ENCODE data around the gene NISCH. TPM values are rescaled to one million over a fixed set of nuclear protein-coding genes. Genes with fewer than 3 reads are reported as not detected.
A peak's percentile ranks its signal among the peaks of the same experiment; 100 is the strongest.

The NISCH gene
- total and polyA plus RNA-seq, 5 donors from 2014 or later = 12.6 to 168 (median 16.4) TPM

GRCh38 chr3:52422669-52423068 lies 32.7 kb upstream of the NISCH start:
- H3K27me3 Mint-ChIP-seq = no peaks in the 10 kb centered on the region
- DNase-seq (no peak), ATAC-seq (ENCODE audit: low read depth in 2 of 2) (no peak)
- Histone ChIP-seq H3K9me3 (ENCODE audit: control insufficient read depth in 2 of 2, low read length in 2 of 2) (no peaks in the 10 kb centered on the region), H3K4me3 (ENCODE audit: low read depth, low read length) (no peak overlapping the region), H3K36me3 (ENCODE audit: control insufficient read depth, insufficient read depth, low read length) (peaks cover 10% of the 10 kb centered on the region), H3K4me1 (ENCODE audit: control insufficient read depth, insufficient read depth, low read length, poor library complexity, severe bottlenecking) (no peaks in the 10 kb centered on the region), H3K27ac (ENCODE audit: insufficient read depth, low read length, poor library complexity, severe bottlenecking) (no peak overlapping the region), H3K27me3 (ENCODE audit: control insufficient read depth, insufficient read depth, low read length) (no peaks in the 10 kb centered on the region)
- peaks cover 12% of the 10 kb centered on the region for H3K36me3 Mint-ChIP-seq
- H3K4me1 Mint-ChIP-seq = peaks cover 0 to 6% (median 2%) of the 10 kb centered on the region in 4 donors
- H3K4me3 Mint-ChIP-seq = no peak overlapping the region
- no peaks in the 10 kb centered on the region for H3K9me3 Mint-ChIP-seq
- H3K27ac Mint-ChIP-seq = peak overlapping the region in 1 of 3 donors; percentile 72

GRCh38 chr3:52423173-52423572 lies 32.2 kb upstream of the NISCH start:
- H3K27ac ChIP-seq (ENCODE audit: insufficient read depth, low read length, poor library complexity, severe bottlenecking) = no peak overlapping the region
- DNase-seq = no peak
- ATAC-seq (ENCODE audit: low read depth in 2 of 2) = no peak
- H3K4me1 ChIP-seq (ENCODE audit: control insufficient read depth, insufficient read depth, low read length, poor library complexity, severe bottlenecking) = no peaks in the 10 kb centered on the region
- H3K36me3 Mint-ChIP-seq = peaks cover 11% of the 10 kb centered on the region
- no peak overlapping the region for H3K4me3 ChIP-seq (ENCODE audit: low read depth, low read length)
- H3K9me3 ChIP-seq (ENCODE audit: control insufficient read depth in 2 of 2, low read length in 2 of 2) = no peaks in the 10 kb centered on the region
- H3K27me3 ChIP-seq (ENCODE audit: control insufficient read depth, insufficient read depth, low read length) = no peaks in the 10 kb centered on the region
- H3K27me3 Mint-ChIP-seq = no peaks in the 10 kb centered on the region
- no peaks in the 10 kb centered on the region for H3K9me3 Mint-ChIP-seq
- H3K36me3 ChIP-seq (ENCODE audit: control insufficient read depth, insufficient read depth, low read length) = peaks cover 10% of the 10 kb centered on the region
- H3K27ac Mint-ChIP-seq = peak overlapping the region in 1 of 3 donors; percentile 51
- H3K4me3 Mint-ChIP-seq = no peak overlapping the region
- H3K4me1 Mint-ChIP-seq = peaks cover 0 to 5% (median 0%) of the 10 kb centered on the region in 4 donors

DNA sequence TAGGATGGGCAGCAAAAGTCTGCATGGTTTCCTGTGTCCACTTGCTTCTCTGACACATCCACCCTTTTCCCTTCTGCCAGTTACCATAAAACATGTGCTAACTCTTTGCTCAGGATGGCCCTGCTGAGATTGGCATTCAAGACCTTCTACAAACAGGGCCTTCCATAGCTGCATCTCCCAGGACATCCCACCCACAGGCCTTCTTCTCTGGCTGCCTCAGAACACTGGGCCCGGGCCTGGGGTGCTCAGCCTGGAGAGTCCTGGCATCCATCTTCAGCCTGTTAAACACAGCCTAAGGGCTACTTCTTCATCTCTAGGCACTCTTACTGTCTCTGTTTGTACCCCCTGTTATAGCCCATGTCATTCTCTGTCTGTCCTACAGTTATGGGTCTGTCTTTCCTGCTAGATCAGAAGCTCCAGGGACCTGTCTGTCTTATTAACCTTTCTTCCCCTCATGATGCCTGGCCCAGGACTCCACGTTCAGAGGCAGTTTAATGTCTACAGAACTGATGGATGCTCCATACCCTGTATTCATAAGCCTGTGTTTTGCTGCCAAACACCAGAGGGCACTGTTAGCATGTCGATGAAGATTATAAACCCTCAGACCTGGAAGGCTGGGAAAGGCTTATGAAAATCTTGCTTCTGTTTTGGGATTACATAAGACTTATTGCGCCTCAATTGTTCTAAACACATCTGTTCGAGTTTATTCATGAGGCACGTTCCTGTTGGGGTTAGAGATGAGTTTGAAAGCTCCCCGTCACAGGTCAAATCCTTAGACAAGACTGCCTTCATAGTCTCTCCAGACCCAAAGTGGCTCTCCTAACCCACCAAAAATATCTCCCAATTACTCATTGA lies 27.0 kb upstream of the NISCH start:
- peaks cover 25% of the 10 kb centered on the region for H3K4me1 ChIP-seq (ENCODE audit: control insufficient read depth, insufficient read depth, low read length, poor library complexity, severe bottlenecking)
- no peaks in the 10 kb centered on the region for H3K27me3 ChIP-seq (ENCODE audit: control insufficient read depth, insufficient read depth, low read length)
- H3K27ac Mint-ChIP-seq = peak overlapping the region in 2 of 3 donors; percentile 7 to 79
- peak; percentile 50 to 55 for ATAC-seq (ENCODE audit: low read depth in 2 of 2)
- H3K4me1 Mint-ChIP-seq = peaks cover 9 to 24% (median 14%) of the 10 kb centered on the region in 4 donors
- H3K36me3 Mint-ChIP-seq = no peaks in the 10 kb centered on the region
- DNase-seq = peak in 2 of 3 donors; percentile 48 to 62
- no peaks in the 10 kb centered on the region for H3K36me3 ChIP-seq (ENCODE audit: control insufficient read depth, insufficient read depth, low read length)
- H3K9me3 ChIP-seq (ENCODE audit: control insufficient read depth in 2 of 2, low read length in 2 of 2) = no peaks in the 10 kb centered on the region
- no peak overlapping the region for H3K4me3 ChIP-seq (ENCODE audit: low read depth, low read length)
- H3K4me3 Mint-ChIP-seq = peak overlapping the region in 2 of 4 donors; percentile 8 to 43
- no peaks in the 10 kb centered on the region for H3K27me3 Mint-ChIP-seq
- no peak overlapping the region for H3K27ac ChIP-seq (ENCODE audit: insufficient read depth, low read length, poor library complexity, severe bottlenecking)
- no peaks in the 10 kb centered on the region for H3K9me3 Mint-ChIP-seq

- Mint-ChIP-seq H3K36me3 (no peaks in the 10 kb centered on the region), H3K27me3 (no peaks in the 10 kb centered on the region), H3K27ac (peak overlapping the region in 1 of 3 donors; percentile 7), H3K9me3 (no peaks in the 10 kb centered on the region), H3K4me3 (peak overlapping the region in 1 of 4 donors; percentile 43), H3K4me1 (peaks cover 9 to 30% (median 17%) of the 10 kb centered on the region in 4 donors)
- Histone ChIP-seq H3K27me3 (ENCODE audit: control insufficient read depth, insufficient read depth, low read length) (no peaks in the 10 kb centered on the region), H3K4me1 (ENCODE audit: control insufficient read depth, insufficient read depth, low read length, poor library complexity, severe bottlenecking) (peaks cover 32% of the 10 kb centered on the region), H3K27ac (ENCODE audit: insufficient read depth, low read length, poor library complexity, severe bottlenecking) (no peak overlapping the region), H3K36me3 (ENCODE audit: control insufficient read depth, insufficient read depth, low read length) (no peaks in the 10 kb centered on the region), H3K4me3 (ENCODE audit: low read depth, low read length) (no peak overlapping the region), H3K9me3 (ENCODE audit: control insufficient read depth in 2 of 2, low read length in 2 of 2) (no peaks in the 10 kb centered on the region)
- ATAC-seq (ENCODE audit: low read depth in 2 of 2) = no peak
- no peak for DNase-seq
Observed at GRCh38 chr3:52429031-52429430, 26.4 kb upstream of the NISCH start.

- Mint-ChIP-seq H3K27me3 (no peaks in the 10 kb centered on the region), H3K4me3 (no peak overlapping the region), H3K36me3 (no peaks in the 10 kb centered on the region), H3K4me1 (peaks cover 9 to 38% (median 21%) of the 10 kb centered on the region in 4 donors), H3K27ac (no peak overlapping the region), H3K9me3 (no peaks in the 10 kb centered on the region)
- H3K36me3 ChIP-seq (ENCODE audit: control insufficient read depth, insufficient read depth, low read length) = no peaks in the 10 kb centered on the region
- no peak for DNase-seq
- no peak for ATAC-seq (ENCODE audit: low read depth in 2 of 2)
- no peaks in the 10 kb centered on the region for H3K27me3 ChIP-seq (ENCODE audit: control insufficient read depth, insufficient read depth, low read length)
- H3K4me1 ChIP-seq (ENCODE audit: control insufficient read depth, insufficient read depth, low read length, poor library complexity, severe bottlenecking) = peaks cover 40% of the 10 kb centered on the region
- no peaks in the 10 kb centered on the region for H3K9me3 ChIP-seq (ENCODE audit: control insufficient read depth in 2 of 2, low read length in 2 of 2)
- H3K27ac ChIP-seq (ENCODE audit: insufficient read depth, low read length, poor library complexity, severe bottlenecking) = no peak overlapping the region
- H3K4me3 ChIP-seq (ENCODE audit: low read depth, low read length) = no peak overlapping the region
Observed at GRCh38 chr3:52429779-52430415, 25.5 kb upstream of the NISCH start.

- no peaks in the 10 kb centered on the region for H3K27me3 ChIP-seq (ENCODE audit: control insufficient read depth, insufficient read depth, low read length)
- no peak overlapping the region for H3K4me3 ChIP-seq (ENCODE audit: low read depth, low read length)
- ATAC-seq (ENCODE audit: low read depth in 2 of 2) (no peak), DNase-seq (no peak)
- Mint-ChIP-seq H3K27me3 (no peaks in the 10 kb centered on the region), H3K36me3 (no peaks in the 10 kb centered on the region), H3K27ac (no peak overlapping the region), H3K9me3 (no peaks in the 10 kb centered on the region), H3K4me1 (peaks cover 9 to 41% (median 22%) of the 10 kb centered on the region in 4 donors), H3K4me3 (no peak overlapping the region)
- no peaks in the 10 kb centered on the region for H3K9me3 ChIP-seq (ENCODE audit: control insufficient read depth in 2 of 2, low read length in 2 of 2)
- H3K4me1 ChIP-seq (ENCODE audit: control insufficient read depth, insufficient read depth, low read length, poor library complexity, severe bottlenecking) = peaks cover 40% of the 10 kb centered on the region
- no peak overlapping the region for H3K27ac ChIP-seq (ENCODE audit: insufficient read depth, low read length, poor library complexity, severe bottlenecking)
- H3K36me3 ChIP-seq (ENCODE audit: control insufficient read depth, insufficient read depth, low read length) = no peaks in the 10 kb centered on the region
Observed at GRCh38 chr3:52430416-52430810, 25.0 kb upstream of the NISCH start.

- no peak for DNase-seq
- H3K9me3 Mint-ChIP-seq = no peaks in the 10 kb centered on the region
- H3K4me3 ChIP-seq (ENCODE audit: low read depth, low read length) = no peak overlapping the region
Observed at GRCh38 chr3:52431459-52432223, 23.8 kb upstream of the NISCH start.

More at GRCh38 chr3:52431459-52432223, 23.8 kb upstream of the NISCH start:
- no peaks in the 10 kb centered on the region for H3K36me3 Mint-ChIP-seq
- H3K27ac ChIP-seq (ENCODE audit: insufficient read depth, low read length, poor library complexity, severe bottlenecking) = peak overlapping the region; percentile 72
- peak overlapping the region; percentile 78 to 92 (median 84) for H3K27ac Mint-ChIP-seq
- no peaks in the 10 kb centered on the region for H3K9me3 ChIP-seq (ENCODE audit: control insufficient read depth in 2 of 2, low read length in 2 of 2)
- no peaks in the 10 kb centered on the region for H3K27me3 Mint-ChIP-seq
- ATAC-seq (ENCODE audit: low read depth in 2 of 2) = no peak
- peaks cover 40% of the 10 kb centered on the region for H3K4me1 ChIP-seq (ENCODE audit: control insufficient read depth, insufficient read depth, low read length, poor library complexity, severe bottlenecking)
- H3K4me3 Mint-ChIP-seq = peak overlapping the region; percentile 17 to 80 (median 71)
- peaks cover 9 to 41% (median 24%) of the 10 kb centered on the region in 4 donors for H3K4me1 Mint-ChIP-seq
- H3K36me3 ChIP-seq (ENCODE audit: control insufficient read depth, insufficient read depth, low read length) = no peaks in the 10 kb centered on the region
- H3K27me3 ChIP-seq (ENCODE audit: control insufficient read depth, insufficient read depth, low read length) = no peaks in the 10 kb centered on the region

Measured in CD4-positive, CD25-positive, alpha-beta regulatory T cell (primary cell).